ENCODE results near the gene USP44. TPM values are rescaled to one million over a fixed set of nuclear protein-coding genes. Genes with fewer than 3 reads are reported as not detected.
A peak's percentile ranks its signal among the peaks of the same experiment; 100 is the strongest.
"Not testable (repeated sequence)": the region's sequence is repeated elsewhere in the genome, so short reads cannot be mapped to it uniquely, and the experiment has no call there.

USP44 gene
- polyA plus RNA-seq, 5 donors: 2.5 to 4.7 (median 4.1) TPM

GRCh38 chr12:95511977-95512376 is 39.3 kb downstream of the USP44 start:
- no peak for DNase-seq

- DNase-seq: no peak
Measured at GRCh38 chr12:95509300-95509699, 42.0 kb downstream of the USP44 start.

- DNase-seq: no peak
Measured at GRCh38 chr12:95506707-95507523, 44.4 kb downstream of the USP44 start.

- no peak for DNase-seq
Measured at GRCh38 chr12:95505039-95505438, 46.2 kb downstream of the USP44 start.

- DNase-seq: no peak
Measured at GRCh38 chr12:95504140-95504539, 47.1 kb downstream of the USP44 start.

GRCh38 chr12:95499772-95500171 is 51.5 kb downstream of the USP44 start:
- no peak for DNase-seq

- no peak for DNase-seq
Measured at GRCh38 chr12:95498968-95499367, 52.3 kb downstream of the USP44 start.

GRCh38 chr12:95497031-95497430 is 54.2 kb downstream of the USP44 start:
- no peak for DNase-seq

GRCh38 chr12:95495433-95495832 is 55.8 kb downstream of the USP44 start:
- no peak for DNase-seq

- no peak for DNase-seq
Measured at GRCh38 chr12:95494888-95495287, 56.4 kb downstream of the USP44 start.

GRCh38 chr12:95492462-95492861 is 58.8 kb downstream of the USP44 start:
- no peak for DNase-seq

- no peak for DNase-seq
Measured at GRCh38 chr12:95487024-95487423, 64.3 kb downstream of the USP44 start.

- no peak for DNase-seq
Measured at GRCh38 chr12:95484524-95484923, 66.8 kb downstream of the USP44 start.

GRCh38 chr12:95482564-95482963 is 68.7 kb downstream of the USP44 start:
- DNase-seq: not testable (repeated sequence)

GRCh38 chr12:95481888-95482287 is 69.4 kb downstream of the USP44 start:
- no peak for DNase-seq

- DNase-seq: no peak
Measured at GRCh38 chr12:95481072-95481471, 70.2 kb downstream of the USP44 start.

- no peak for DNase-seq
Measured at GRCh38 chr12:95480230-95480629, 71.0 kb downstream of the USP44 start.

GRCh38 chr12:95474660-95474958 is 76.7 kb downstream of the USP44 start:
- DNase-seq: peak in 1 of 2 donors; percentile 8

- DNase-seq: peak; percentile 91 to 92
Measured at GRCh38 chr12:95473884-95474659, 77.2 kb downstream of the USP44 start, which contains the start of gene METAP2. TSS of gene METAP2 (plus strand) at chr12:95474152. CDS start at chr12:95474180, 28 bp downstream.

- DNase-seq: peak; percentile 61 to 65
Measured at GRCh38 chr12:95473231-95473883, 77.9 kb downstream of the USP44 start.

GRCh38 chr12:95470300-95470699 is 81.0 kb downstream of the USP44 start:
- DNase-seq: no peak

Measured in right lung (tissue), 5 donors.